K562 (cell line): Measurements from ENCODE around the gene DAAM1. TPM values are rescaled to one million over a fixed set of nuclear protein-coding genes. Genes with fewer than 3 reads are reported as not detected.

Experiments used
- ATAC-seq: fragments of 200-7000 bp; cut with Tn5 transposase; 3 replicates; pipeline ENCODE4 v1.9.1; 2020; ENCODE audit warnings: moderate library complexity
- BruUV-seq: library from RNA; stranded (reverse); fragments of 400-500 nt; replicated peaks from 2 replicates; lab custom pipeline; 2021; lab: Mats Ljungman, UMichigan
- CTCF ChIA-PET: fragments of 300-600 bp; formaldehyde crosslinking; extraction: SDS; loops from one replicate; lab custom pipeline; 2021; ENCODE audit warnings: low intra/inter-chr PET ratio; lab: Yijun Ruan, JAX
- POLR2A ChIA-PET: fragments of 300-600, 350-650 bp; sonication (Branson Sonifier 250); formaldehyde crosslinking; extraction: SDS; loops from one replicate; lab custom pipeline; 2021; ENCODE audit warnings: antibody characterized with exemption, inconsistent platforms; lab: Yijun Ruan, JAX
- DNase-seq, 4 experiments: peaks; one replicate each; pipeline versions ENCODE4 v3.0.0 to v3.0.0-alpha.2; 2011 to 2018; ENCODE audit warnings: low spot score in 3 of 4, mixed read lengths in 3 of 4; ENCODE audit errors: extremely low read depth in 1 of 4
- FAIRE-seq: peaks from 2 replicates; lab custom pipeline; 2011; peaks lifted over from hg19 to GRCh38; lab: Jason Lieb, UNC
- H2AFZ ChIP-seq: 2 replicates; pipeline ENCODE4 v1.6.0; 2011; ENCODE audit warnings: low read depth, low read length, control low read depth, inconsistent platforms
- H3K27ac ChIP-seq: fragments of 200-600 bp; 3 replicates; pipeline ENCODE4 v1.8.0; 2011; ENCODE audit warnings: low read depth, mild to moderate bottlenecking, control low read depth, inconsistent platforms, low read length, moderate library complexity, mixed read lengths; ENCODE audit errors: extremely low read depth
- H3K27me3 ChIP-seq, 2 experiments: fragments of 300-600 bp in 1 of 2; 2 replicates in 1 of 2; 3 replicates in 1 of 2; pipeline versions ENCODE4 v1.6.0 to v1.8.0; 2011; ENCODE audit warnings: inconsistent platforms in 2 of 2, low read length in 2 of 2, mild to moderate bottlenecking in 1 of 2, mixed read lengths in 1 of 2, moderate library complexity in 1 of 2; ENCODE audit not compliant: control insufficient read depth in 2 of 2, insufficient read depth in 2 of 2
- H3K36me3 ChIP-seq: fragments of 300-600 bp; 3 replicates; pipeline ENCODE4 v1.8.0; 2011; ENCODE audit warnings: mild to moderate bottlenecking, low read length, inconsistent platforms; ENCODE audit not compliant: control insufficient read depth, insufficient read depth
- H3K4me1 ChIP-seq, 2 experiments: fragments of 200-600 bp in 1 of 2; replicated peaks in 1 of 2; 2 replicates in 1 of 2; 3 replicates in 1 of 2; pipeline versions ENCODE4 v1.5.1 to v1.8.0; 2011; ENCODE audit warnings: inconsistent platforms in 2 of 2, low read length in 2 of 2, mild to moderate bottlenecking in 1 of 2, mixed read lengths in 1 of 2, moderate library complexity in 1 of 2; ENCODE audit not compliant: control insufficient read depth in 2 of 2, insufficient read depth in 2 of 2
- H3K4me2 ChIP-seq: 2 replicates; pipeline ENCODE4 v1.6.1; 2011; ENCODE audit warnings: low read length, control low read depth, inconsistent platforms, mixed read lengths; ENCODE audit not compliant: insufficient read depth
- H3K4me3 ChIP-seq: fragments of 200-600 bp; sonication (generic), shearing (Covaris generic); 2 replicates; pipeline ENCODE4 v1.5.1; 2016; ENCODE audit warnings: control low read depth, inconsistent platforms
- H3K79me2 ChIP-seq: fragments of 200-600 bp; 3 replicates; pipeline ENCODE4 v1.8.0; 2011; ENCODE audit warnings: low read length, inconsistent platforms; ENCODE audit not compliant: control insufficient read depth, insufficient read depth
- H3K9ac ChIP-seq, 2 experiments: 2 replicates each; pipeline versions ENCODE4 v1.6.0 to v1.6.1; 2011; ENCODE audit warnings: low read depth in 2 of 2, low read length in 2 of 2, control low read depth in 1 of 2, inconsistent platforms in 1 of 2, mild to moderate bottlenecking in 1 of 2, mixed read lengths in 1 of 2; ENCODE audit not compliant: insufficient read depth in 1 of 2
- H3K9me1 ChIP-seq: one replicate; pipeline ENCODE4 v1.6.0; 2011; ENCODE audit warnings: inconsistent platforms, mild to moderate bottlenecking, low read length, moderate library complexity; ENCODE audit not compliant: control insufficient read depth, insufficient read depth
- H3K9me3 ChIP-seq: replicated peaks from 2 replicates; pipeline ENCODE4 v1.5.1; 2011; ENCODE audit warnings: low read depth, low read length, inconsistent platforms; ENCODE audit not compliant: control insufficient read depth, insufficient read depth
- H4K20me1 ChIP-seq: replicated peaks from 2 replicates; pipeline ENCODE4 v1.6.1; 2011; ENCODE audit warnings: low read length, inconsistent platforms, mixed read lengths; ENCODE audit not compliant: control insufficient read depth, insufficient read depth
- E2F6 ChIP-seq, 2 experiments: IDR thresholded peaks; 2 replicates each; pipeline ENCODE4 v1.6.1; 2011; ENCODE audit warnings: borderline replicate concordance in 1 of 2, control low read depth in 1 of 2, low read depth in 1 of 2, low read length in 1 of 2, mild to moderate bottlenecking in 1 of 2, mixed read lengths in 1 of 2, moderate library complexity in 1 of 2; ENCODE audit not compliant: insufficient read depth in 1 of 2, insufficient read length in 1 of 2, poor library complexity in 1 of 2, severe bottlenecking in 1 of 2; ENCODE audit errors: extremely low read depth in 1 of 2
- RFX1 ChIP-seq: fragments of 450-650 bp; IDR thresholded peaks from 2 replicates; pipeline ENCODE4 v1.6.1; 2016; ENCODE audit warnings: mild to moderate bottlenecking, moderate library complexity
- RNF2 ChIP-seq: sonication (generic); IDR thresholded peaks from 2 replicates; pipeline ENCODE4 v1.6.1; 2016
- SETDB1 ChIP-seq: IDR thresholded peaks from one replicate; pipeline ENCODE4 v1.6.1; 2012; ENCODE audit warnings: low read length, control low read depth, inconsistent platforms
- TCFL5 ChIP-seq: fragments of 250-450 bp; sonication (Bioruptor Pico); conservative IDR thresholded peaks from 2 replicates; pipeline ENCODE4 v1.6.1; 2021; ENCODE audit warnings: mild to moderate bottlenecking, moderate library complexity, matching md5 sums
- ZFP91 ChIP-seq: sonication (generic); formaldehyde crosslinking; IDR thresholded peaks from 2 replicates; pipeline ENCODE4 v1.8.0; 2022; ENCODE audit warnings: mild to moderate bottlenecking, missing genetic modification reagents
- ZFPM2 ChIP-seq: fragments of 250-450 bp; sonication (Bioruptor Pico); IDR thresholded peaks from 2 replicates; pipeline ENCODE4 v1.5.1; 2022; ENCODE audit warnings: mild to moderate bottlenecking
- ZNF184 ChIP-seq: sonication (generic); formaldehyde crosslinking; IDR thresholded peaks from 2 replicates; pipeline ENCODE4 v1.5.0; 2020; ENCODE audit warnings: missing genetic modification reagents
- ZNF224 ChIP-seq: sonication (generic); formaldehyde crosslinking; IDR thresholded peaks from 2 replicates; pipeline ENCODE4 v1.8.0; 2022; ENCODE audit warnings: mild to moderate bottlenecking, missing genetic modification reagents
- ZNF318 ChIP-seq, 2 experiments: fragments of 450-650 bp; IDR thresholded peaks; 2 replicates each; pipeline ENCODE4 v1.6.1; 2016; ENCODE audit warnings: mild to moderate bottlenecking in 2 of 2, borderline replicate concordance in 1 of 2, low read depth in 1 of 2, moderate library complexity in 1 of 2
- WGBS: fragments of 100-300 bp; shearing (Covaris generic); methylation state at CpG from one replicate; pipeline ENCODE4 v1.1.6; 2016; ENCODE audit warnings: low coverage, mixed read lengths; ENCODE audit not compliant: insufficient coverage; ENCODE audit errors: missing lambda C conversion rate; 5-methylcytosine and 5-hydroxymethylcytosine counted together
- in situ Hi-C: fragments of 300-500 bp; cut with MboI; formaldehyde crosslinking; loops from 4 replicates; pipeline ENCODE4 v1.15.0; 2018; ENCODE audit warnings: inconsistent platforms, mixed read lengths
- intact Hi-C: fragments of 100-400 bp; cut with micrococcal nuclease; formaldehyde crosslinking; loops from 2 replicates; pipeline ENCODE4 v1.14.2; 2022
- polyA plus RNA-seq, 8 experiments: library from polyadenylated mRNA; depleted of rRNA in 4 of 8; stranded (reverse) in 5 of 8; unstranded in 3 of 8; fragments of >200 nt; fragmentation: Nextera tagmentation in 2 of 8; fragmentation: Illumina TruSeq in 1 of 8; extraction: Ambion mirVana in 2 of 8; extraction: Trizol in 1 of 8; gene quantifications; 2 replicates each; pipeline versions ENCODE4 v1.2.1 to v1.2.3, GENCODE V29; 2011 to 2014; ENCODE audit warnings: inconsistent platforms in 1 of 8, missing spikeins in 1 of 8
- total RNA-seq, 7 experiments: library from RNA; depleted of rRNA in 6 of 7; stranded (reverse); fragments of >200 nt in 6 of 7; fragmentation: Illumina TruSeq in 2 of 7; extraction: Trizol in 2 of 7; gene quantifications; 2 replicates each; pipeline versions ENCODE4 v1.2.1 to v1.2.3, GENCODE V29; 2011 to 2021; ENCODE audit warnings: low replicate concordance in 1 of 7

DAAM1 gene
- total and polyA plus RNA-seq, 9 of the 15 experiments (the other 6 are each of a cell fraction or from before 2014, with no cell fraction given): 3.6 to 11.6 (median 6.7) TPM

GRCh38 chr14:59347511-59347900 is 159.0 kb downstream of the DAAM1 start:
- no peaks in the 10 kb centered on the region for H3K79me2 ChIP-seq
- H3K36me3 ChIP-seq: peaks cover 3% of the 10 kb centered on the region; the same call in 1 of the 3 replicates
- in situ Hi-C loops: no loop called here
- POLR2A ChIA-PET: no interaction called here
- no peaks in the 10 kb centered on the region for H4K20me1 ChIP-seq
- H3K4me2 ChIP-seq: no peak overlapping the region
- no peaks in the 10 kb centered on the region for H3K9me1 ChIP-seq
- H2AFZ ChIP-seq: no peak overlapping the region
- ATAC-seq (no peak), FAIRE-seq (no peak), DNase-seq (no peak)
- BruUV-seq: no TSS peak
- CTCF ChIA-PET: no interaction called here
- H3K27me3 ChIP-seq: no peaks in the 10 kb centered on the region
- TF ChIP-seq ZFPM2: no peak
- TF ChIP-seq ZNF184: no peak
- TF ChIP-seq ZFP91 (CRISPR knock-in tag): no peak
- TF ChIP-seq RNF2: no peak
- TF ChIP-seq E2F6 (IDR thresholded peaks at IDR 0.05; ENCODE audit: borderline replicate concordance in 1 of 2, extremely low read depth in 1 of 2, insufficient read depth in 1 of 2, insufficient read length in 1 of 2, low read depth in 1 of 2, low read length in 1 of 2, poor library complexity in 1 of 2, severe bottlenecking in 1 of 2): no peak
- TF ChIP-seq ZNF318 (IDR thresholded peaks at IDR 0.05; ENCODE audit: borderline replicate concordance in 1 of 2, low read depth in 1 of 2): no peak
- TF ChIP-seq RFX1: no peak
- TF ChIP-seq TCFL5 (CRISPR knock-in tag): no peak
- no peak for TF ChIP-seq SETDB1
- no peak for TF ChIP-seq ZNF224
- H3K9me3 ChIP-seq: no peaks in the 10 kb centered on the region
- 78% methylated on average over 5 of the region's 5 CpGs for WGBS
- no peaks in the 10 kb centered on the region for H3K4me1 ChIP-seq
- H3K9ac ChIP-seq: no peak overlapping the region
- no peak overlapping the region for H3K4me3 ChIP-seq
- intact Hi-C loops: no loop called here
- no peak overlapping the region for H3K27ac ChIP-seq
